GM12891 (cell line): ENCODE measurements around the gene SLC7A1.

Experiments used
- PAX5 ChIP-seq: IDR thresholded peaks from 2 replicates; pipeline ENCODE4 v1.6.1; 2011; ENCODE audit warnings: low read length, moderate library complexity, mild to moderate bottlenecking; ENCODE audit not compliant: insufficient read depth, severe bottlenecking
- POLR2A ChIP-seq: IDR thresholded peaks from 2 replicates; pipeline ENCODE4 v1.6.1; 2011; ENCODE audit warnings: low read depth, low read length, control low read depth
- POLR2AphosphoS5 ChIP-seq: IDR thresholded peaks from 2 replicates; pipeline ENCODE4 v1.6.1; 2011; ENCODE audit warnings: low read depth, low read length, control low read depth
- POU2F2 ChIP-seq: IDR thresholded peaks from 2 replicates; pipeline ENCODE4 v1.6.1; 2011; ENCODE audit warnings: low read depth, mild to moderate bottlenecking, control low read depth, low read length, moderate library complexity
- SPI1 ChIP-seq: IDR thresholded peaks from 2 replicates; pipeline ENCODE4 v1.6.1; 2011; ENCODE audit warnings: low read depth, low read length, control low read depth
- TAF1 ChIP-seq: IDR thresholded peaks from 2 replicates; pipeline ENCODE4 v1.6.1; 2011; ENCODE audit warnings: low read depth, low read length, control low read depth

DNA sequence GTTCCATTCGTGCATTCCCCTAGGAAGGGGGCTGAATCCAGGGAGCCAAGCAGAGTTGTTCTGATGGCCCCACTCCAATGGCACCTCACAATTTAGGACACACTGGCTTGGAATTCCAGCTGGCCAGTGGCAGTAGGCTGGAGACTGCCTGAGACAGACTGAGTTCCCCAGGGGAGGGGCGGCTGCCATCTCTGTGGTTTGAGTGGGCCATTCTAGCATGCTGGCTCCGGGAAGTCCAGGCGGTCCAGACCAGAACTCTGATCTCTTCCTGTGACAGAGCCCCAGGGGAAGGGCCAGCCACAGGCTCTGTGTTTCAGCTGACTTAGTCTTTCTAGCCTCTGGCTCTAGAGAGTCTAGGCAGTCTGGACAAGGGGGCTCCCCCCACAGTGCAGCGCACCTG lies 29.5 kb upstream of the SLC7A1 start:
- no peak for TF ChIP-seq POLR2AphosphoS5
- TF ChIP-seq POLR2A = no peak
- TF ChIP-seq TAF1 = no peak
- TF ChIP-seq SPI1 = no peak
- TF ChIP-seq POU2F2 = no peak
- TF ChIP-seq PAX5 = no peak
